Coronary artery (tissue), 2 donors: ENCODE data around the gene IMPA2.

Experiments used
- DNase-seq: peaks from one replicate; pipeline ENCODE4 v3.0.0-alpha.2; 2017; ENCODE audit warnings: low spot score
- H3K27ac ChIP-seq, 2 donors: fragments of 200-600 bp; sonication (generic); one replicate each; pipeline ENCODE4 v1.5.1; 2016 to 2019
- H3K4me3 ChIP-seq: fragments of 200-600 bp; sonication (generic); 2 replicates; pipeline ENCODE4 v1.5.1; 2016; ENCODE audit warnings: mild to moderate bottlenecking, moderate library complexity
- CTCF ChIP-seq: fragments of 200-600 bp; sonication (generic); IDR thresholded peaks from one replicate; pipeline ENCODE4 v1.5.1; 2019; ENCODE audit warnings: antibody characterized with exemption

Gene IMPA2

GRCh38 chr18:11996907-11997306 is 15.6 kb downstream of the IMPA2 start:
- Histone ChIP-seq H3K27ac (no peak overlapping the region), H3K4me3 (no peak overlapping the region)
- DNase-seq, result no peak
- no peak for TF ChIP-seq CTCF

DNA sequence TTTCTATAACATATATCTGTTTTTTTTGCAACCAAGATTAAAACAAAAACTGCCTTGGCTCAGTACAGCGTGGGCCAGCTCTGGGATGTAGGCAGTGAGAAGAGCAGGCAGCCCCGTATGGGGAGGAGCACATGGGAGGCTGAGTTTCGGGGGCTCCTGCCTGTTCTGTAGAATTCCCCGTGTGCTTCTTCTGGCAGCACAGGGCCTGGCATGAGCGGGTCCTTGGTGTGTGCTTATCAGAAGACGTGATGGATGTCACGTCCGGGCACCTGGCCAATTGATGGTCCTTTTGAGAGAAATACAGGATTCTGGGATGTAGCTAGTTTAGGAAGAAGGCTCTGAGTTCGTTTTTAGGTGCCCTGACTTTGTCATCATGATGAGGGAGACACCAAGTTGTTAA is 16.2 kb downstream of the IMPA2 start:
- no peak overlapping the region for H3K4me3 ChIP-seq
- H3K27ac ChIP-seq, result no peak overlapping the region
- TF ChIP-seq CTCF, result no peak
- DNase-seq, result no peak

DNA sequence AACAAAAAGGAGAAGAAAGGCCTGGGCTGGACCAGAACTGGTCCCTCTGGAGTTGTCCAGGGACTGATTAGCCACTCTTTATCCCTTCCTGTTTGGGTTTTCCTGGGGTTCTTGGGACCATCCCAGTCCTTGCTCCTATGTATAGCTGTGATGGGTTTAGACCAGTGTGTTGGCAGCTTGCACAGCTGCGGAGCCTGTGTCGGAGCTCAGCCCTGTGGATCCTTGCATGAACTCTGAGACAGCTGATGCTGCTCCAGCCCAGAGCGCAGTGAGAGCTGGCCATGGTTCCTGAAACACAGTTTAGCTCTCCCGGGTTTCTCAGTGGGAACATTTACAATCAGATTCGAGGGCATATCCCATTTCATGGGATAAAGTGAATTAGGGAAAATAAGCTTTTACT is 16.9 kb downstream of the IMPA2 start:
- DNase-seq, result no peak
- Histone ChIP-seq H3K27ac (no peak overlapping the region), H3K4me3 (no peak overlapping the region)
- TF ChIP-seq CTCF, result no peak

DNA sequence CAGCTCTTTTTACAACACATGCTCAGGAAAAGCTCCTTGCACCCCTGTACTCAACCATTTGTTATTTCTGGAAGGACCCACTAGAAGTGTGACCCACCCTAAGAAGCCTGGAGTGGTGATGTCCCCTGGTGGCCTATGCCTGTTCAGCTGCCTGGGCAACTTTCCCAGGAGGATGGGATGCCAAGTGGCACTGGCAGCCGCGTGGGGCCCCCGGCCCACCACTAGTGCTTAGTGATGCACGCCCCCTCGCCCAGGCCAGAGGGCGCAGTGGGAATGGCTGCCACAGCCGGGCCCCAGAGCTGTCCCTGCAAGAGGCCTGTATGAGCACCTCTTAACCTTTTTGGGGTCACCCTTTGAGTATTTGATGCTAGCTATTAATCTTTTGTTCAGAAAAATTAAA is 18.1 kb downstream of the IMPA2 start:
- no peak for TF ChIP-seq CTCF
- H3K4me3 ChIP-seq, result no peak overlapping the region
- no peak for DNase-seq
- no peak overlapping the region for H3K27ac ChIP-seq

DNA sequence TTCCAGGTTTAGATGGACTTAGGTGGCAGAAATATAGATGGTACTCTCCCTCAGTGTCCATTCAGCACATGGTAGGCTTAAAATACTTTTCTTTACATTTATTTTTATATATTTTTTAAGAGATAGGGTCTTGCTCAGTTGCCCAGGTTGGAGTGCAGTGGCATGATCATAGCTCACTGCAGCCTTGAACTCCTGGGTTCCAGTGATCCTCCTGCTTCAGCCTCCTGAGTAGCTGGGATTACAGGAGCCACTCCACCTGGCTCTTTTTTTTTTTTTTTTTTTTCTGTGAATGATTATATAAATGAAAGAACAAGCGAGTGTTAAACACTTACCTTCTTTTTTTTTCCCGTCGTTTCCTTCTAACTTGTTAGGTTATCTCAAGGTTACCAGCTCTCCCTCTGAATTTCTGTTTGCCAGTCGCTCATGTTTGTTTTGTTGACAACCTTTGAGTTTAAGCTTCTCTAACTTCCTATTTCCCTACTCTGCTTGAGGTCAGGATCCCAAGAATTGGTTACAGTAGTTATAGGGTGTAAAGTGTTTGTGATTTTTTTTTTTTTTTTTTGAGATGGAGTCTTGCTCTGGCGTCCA is 18.9 kb downstream of the IMPA2 start:
- TF ChIP-seq CTCF, result no peak
- no peak for DNase-seq
- Histone ChIP-seq H3K4me3 (no peak overlapping the region), H3K27ac (no peak overlapping the region)

- Histone ChIP-seq H3K27ac (no peak overlapping the region), H3K4me3 (no peak overlapping the region)
- no peak for DNase-seq
- TF ChIP-seq CTCF, result no peak
These were observed 20.1 kb downstream of the IMPA2 start for GRCh38 chr18:12001421-12001820.

GRCh38 chr18:12003894-12004293 is 22.6 kb downstream of the IMPA2 start:
- Histone ChIP-seq H3K4me3 (no peak overlapping the region), H3K27ac (no peak overlapping the region)
- no peak for DNase-seq
- no peak for TF ChIP-seq CTCF
